CD1c-positive myeloid dendritic cell (primary cell): ENCODE results near the gene PSD2.

Experiments used
- DNase-seq: peaks from one replicate; pipeline ENCODE4 v3.0.0-alpha.2; 2016; ENCODE audit errors: extremely low spot score

Gene PSD2

DNA sequence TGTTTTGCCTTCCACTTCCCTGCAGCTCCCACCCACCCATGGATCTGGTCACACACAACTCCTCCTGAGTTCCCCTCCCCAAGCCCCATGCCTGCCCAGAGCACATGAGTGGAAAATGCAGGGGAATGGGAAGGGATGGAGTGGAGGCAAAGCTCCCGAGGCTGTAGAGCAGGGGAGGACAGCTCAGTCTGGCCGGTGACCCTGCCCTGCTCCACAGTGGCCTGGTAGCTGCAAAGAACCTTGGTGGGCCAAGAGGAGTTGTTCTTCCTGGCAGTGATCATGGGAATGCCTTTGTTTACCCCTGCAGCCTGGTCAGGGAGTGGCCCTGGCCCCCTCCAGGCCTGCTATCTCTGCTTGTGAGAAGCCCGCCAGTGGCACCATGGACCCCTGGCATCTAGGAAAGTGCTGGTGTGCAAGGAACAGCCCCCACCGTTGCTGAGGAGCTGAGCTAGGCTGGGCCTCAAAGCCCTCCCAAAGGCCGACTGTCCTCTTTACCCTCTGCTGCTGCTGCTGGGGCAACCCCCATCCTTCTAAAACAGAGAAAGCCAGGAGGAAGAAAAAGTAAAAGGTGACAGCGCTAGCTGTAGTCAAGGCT is 60.4 kb downstream of the PSD2 start:
- no peak for DNase-seq

DNA sequence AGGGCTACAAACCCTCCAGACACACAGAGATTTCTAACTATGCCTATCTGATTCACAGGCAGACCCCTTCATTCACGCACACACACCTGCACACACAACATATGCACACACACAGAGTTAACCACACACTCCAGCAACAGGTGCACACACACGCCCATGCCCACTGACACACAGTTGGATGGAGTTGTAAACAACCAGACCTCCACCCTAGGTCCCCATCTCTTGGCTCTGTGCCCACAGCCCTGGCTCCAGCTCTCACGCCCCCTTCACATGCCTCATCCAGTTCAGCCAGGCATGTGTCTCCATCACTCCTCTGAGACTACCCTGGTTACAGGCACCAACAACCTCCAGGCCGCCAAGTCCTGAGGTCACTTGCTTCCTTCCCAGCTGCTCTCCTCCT is 61.1 kb downstream of the PSD2 start:
- no peak for DNase-seq

DNA sequence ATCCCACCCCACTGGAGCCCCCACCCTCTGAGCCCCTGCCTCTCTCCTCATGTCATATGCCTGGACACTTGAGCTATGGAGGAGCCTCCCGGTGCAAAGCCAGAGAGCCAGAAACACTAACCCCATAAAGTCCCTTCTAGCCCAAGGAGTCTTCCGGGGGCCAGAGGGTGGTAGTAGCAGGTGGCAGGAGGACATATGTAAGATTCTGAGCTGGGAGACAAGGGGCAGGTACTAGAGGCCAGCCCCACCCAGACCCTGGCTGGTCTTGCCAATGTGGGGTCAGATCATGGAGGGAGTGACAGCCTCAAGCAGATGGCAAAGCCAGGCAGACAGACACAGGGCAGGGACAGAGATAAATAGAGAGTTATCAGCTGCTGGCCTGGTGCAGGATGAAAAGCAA is 63.4 kb downstream of the PSD2 start:
- no peak for DNase-seq

DNA sequence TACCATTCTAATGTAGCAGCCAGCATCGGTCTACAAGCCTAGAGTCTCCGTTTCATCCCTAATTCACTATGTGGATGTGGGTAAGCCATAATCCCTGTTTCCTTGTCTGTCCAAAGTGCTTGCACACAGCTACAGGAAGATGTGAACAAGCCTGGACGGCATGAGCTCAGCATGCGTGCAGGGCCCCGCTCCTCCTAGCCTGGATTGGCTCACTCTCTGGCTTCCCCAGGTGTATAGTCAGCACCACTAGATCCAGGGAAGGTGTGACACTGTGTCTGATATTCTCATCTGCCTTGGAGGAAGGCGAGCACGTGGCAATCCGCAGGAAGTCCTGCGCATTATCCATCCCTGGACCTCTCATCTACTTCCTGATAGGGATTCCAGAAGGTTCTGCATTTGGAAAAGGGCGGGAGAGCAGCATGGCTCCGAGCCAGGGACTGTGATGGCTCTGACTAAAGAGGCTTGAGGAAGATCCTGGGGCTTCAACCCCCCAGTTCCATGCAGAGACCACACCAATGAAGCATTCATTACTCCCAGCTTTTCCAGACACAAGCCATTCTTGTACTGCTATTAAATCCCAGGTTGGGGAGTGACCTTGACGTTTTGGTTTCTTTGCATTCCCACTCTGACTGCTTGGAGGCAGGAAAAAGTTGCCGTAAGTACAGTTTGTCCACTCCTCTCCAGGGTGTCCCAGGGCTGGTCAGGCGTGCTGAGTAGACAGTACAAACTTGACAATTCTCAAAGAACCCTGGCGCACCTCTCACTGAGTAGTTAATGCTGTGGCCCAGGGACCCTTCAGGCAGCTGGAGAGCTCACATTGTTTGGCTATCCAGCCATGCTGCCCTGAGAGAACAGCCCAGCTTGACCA is 65.6 kb downstream of the PSD2 start:
- no peak for DNase-seq

DNA sequence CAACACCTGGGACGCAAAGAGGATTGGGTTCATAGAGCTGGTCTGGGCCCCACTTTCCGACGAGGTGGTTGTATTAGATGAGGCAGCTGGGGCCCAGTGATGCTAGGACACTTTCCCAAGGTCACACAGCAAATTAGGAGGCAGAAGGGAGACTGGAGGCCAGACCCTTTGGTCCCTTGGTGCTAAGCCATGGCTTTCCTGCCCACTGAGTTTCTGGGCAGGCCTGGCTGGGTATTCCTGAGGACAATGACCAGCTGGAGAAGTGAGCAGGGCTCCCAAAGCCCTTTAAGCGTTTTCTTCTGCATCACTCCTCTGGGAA is 66.2 kb downstream of the PSD2 start:
- no peak for DNase-seq

DNA sequence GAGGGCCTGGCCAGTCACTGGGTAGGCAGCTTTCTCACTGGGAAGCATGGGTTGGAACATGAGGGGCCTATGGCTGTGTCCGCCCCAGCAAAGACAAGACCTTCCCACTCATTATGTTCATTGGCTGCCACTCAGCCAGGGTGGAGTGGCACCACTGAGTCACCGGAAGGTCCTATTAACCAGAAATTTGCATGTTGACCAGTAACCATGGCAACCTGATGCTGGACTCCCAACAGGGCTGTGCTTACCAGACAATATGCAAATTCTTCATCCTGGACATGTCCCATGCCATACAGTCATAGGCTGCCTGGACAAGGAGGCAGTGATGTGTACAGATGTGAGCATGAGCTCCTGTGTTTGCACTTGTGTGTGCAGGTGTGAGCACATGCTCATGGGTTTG is 66.7 kb downstream of the PSD2 start:
- peak; percentile 24 for DNase-seq

DNA sequence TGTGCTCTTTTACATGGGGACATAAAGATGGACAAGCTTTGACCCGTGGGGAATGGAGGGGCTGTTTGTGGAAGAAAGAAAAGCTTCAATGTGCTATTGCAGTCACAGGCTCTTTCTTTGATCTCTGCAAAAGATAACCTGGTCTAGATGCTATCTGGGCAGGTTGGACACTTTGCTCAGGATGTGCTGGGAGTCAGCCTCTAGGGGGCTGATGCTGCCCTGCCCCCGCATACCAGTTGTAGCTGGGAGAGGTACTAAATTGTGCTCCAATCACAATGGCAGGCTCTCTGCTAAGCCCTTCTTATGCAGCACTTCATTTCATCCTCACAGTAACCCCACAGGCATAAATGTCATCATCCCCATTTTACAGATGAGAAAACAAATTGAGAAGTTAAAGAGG is 67.2 kb downstream of the PSD2 start:
- no peak for DNase-seq

DNA sequence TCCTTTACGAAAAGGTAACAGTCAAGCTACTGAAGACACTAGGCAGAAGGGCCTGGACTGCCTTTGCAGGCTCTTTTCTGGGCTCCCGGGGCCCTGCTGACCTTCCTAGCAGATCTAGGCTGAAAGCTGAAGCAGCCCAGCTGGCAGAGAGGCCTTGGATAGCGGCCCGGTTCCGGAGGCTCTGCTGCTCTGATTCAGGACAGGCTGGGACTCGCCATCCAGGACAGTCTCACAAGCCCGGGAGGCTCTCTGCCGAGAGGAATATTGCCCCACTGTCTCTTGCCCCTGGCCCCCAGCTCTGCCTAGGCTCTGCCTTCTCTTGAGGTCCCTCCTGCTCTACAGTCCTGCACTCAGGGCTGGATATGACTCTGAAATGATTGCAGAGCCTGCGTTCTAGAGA is 67.8 kb downstream of the PSD2 start:
- DNase-seq: no peak

DNA sequence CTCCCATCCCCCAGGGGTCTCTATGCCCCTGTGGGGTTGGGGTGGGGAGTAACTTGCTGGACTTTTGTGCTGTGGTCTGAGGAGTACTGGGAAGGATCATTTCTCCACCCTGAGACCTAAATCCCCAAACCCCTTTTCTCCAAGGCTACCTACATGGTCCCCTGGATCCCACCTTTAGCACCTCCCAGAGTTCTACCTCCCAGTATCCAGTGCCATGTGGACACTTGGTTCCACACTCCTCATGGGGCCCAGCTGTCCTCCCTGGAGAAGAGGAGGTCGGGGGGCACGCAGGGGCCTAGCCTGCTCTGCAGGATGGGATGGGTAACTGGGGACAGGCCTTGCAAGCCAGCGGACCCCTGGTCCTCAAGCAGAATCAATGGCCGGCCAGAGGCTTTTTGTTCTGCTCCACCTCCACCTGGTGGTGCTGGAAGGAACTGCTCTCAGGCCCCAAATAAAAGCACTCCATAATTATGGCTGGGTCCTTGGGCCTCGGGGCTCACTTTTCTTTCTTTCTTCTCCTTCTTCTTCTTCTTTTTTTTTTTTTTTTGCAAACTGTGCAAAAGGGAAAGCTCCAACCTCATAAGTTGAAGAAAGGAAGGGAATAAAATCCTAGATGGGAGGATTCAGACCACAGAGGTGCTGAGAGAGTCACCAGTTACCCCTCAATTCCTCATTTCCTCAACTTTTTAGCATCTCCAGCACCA is 68.4 kb downstream of the PSD2 start:
- DNase-seq: peak; percentile 56

DNA sequence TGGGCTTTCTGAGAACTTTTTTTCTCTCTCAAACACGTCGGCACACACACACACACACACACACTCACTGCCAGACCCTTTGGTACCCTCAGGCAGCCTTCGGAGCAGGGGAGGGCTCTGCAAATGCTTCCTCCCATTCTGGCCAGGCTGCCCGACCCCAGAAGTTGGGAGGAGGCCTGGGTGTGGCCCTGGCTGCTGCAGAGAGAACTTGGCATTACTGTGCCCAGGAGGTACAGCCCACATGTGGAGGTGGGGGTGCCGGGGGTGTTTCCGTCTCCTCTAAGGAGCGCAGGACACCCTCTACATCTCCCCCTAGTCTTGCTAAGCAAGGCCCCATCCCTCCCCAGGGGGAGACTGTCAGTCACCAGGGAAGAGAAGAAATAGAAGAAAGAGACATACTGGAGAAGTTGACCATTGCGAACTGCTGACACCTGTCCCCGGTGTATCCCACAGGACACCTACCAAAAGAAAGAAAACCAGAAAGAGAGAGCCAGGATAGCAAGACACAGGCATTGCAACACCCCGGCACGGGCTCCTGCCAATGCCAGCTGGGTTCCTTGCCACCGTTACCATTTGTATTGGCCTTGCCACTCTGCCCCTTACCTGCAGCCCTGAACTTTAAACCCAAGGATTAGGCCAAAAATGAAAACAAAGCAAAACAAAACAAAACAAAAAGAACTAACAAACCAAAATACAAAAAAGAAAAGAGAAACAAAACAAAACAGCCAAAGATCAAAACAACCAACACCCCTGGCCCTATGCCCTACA is 69.3 kb downstream of the PSD2 start:
- DNase-seq: no peak

DNA sequence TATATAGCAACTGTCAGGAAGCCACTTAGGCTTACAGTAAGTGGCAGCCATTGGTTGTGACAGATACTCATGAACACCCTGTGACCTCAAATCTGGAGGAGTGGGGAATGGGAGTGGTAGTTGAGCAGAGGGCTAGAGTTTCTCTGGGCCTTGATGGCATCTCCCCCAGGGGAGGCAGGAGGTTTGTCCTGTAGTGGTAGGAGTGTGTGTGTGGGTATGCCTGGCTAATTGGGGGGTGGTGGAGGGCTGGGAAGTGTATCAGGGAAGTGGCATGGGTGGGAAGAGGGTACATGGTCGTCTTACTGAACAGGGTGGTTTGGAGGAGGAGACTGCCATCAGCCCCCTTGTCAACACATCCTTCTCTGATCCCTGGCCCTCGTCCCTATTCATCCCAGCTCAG is 71.5 kb downstream of the PSD2 start:
- DNase-seq: no peak

DNA sequence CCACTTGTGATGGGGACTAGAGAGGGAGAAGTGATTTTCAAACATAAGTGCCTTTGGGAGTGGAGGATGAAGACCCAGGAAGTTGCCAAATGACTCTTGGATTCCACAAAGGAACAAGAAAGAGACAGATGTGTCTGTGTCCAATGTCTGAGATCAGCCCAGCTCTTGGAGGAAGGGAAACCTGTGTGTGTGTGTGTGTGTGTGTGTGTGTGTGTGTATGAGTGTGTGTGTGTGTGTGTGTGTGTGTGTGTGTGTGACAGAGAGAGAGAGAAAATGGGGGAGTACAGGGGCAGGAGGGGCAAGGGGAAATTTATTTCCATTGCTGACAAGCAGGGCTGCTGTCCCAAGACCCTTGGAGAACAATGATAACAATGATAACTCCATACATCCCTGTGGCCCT is 72.0 kb downstream of the PSD2 start:
- no peak for DNase-seq

DNA sequence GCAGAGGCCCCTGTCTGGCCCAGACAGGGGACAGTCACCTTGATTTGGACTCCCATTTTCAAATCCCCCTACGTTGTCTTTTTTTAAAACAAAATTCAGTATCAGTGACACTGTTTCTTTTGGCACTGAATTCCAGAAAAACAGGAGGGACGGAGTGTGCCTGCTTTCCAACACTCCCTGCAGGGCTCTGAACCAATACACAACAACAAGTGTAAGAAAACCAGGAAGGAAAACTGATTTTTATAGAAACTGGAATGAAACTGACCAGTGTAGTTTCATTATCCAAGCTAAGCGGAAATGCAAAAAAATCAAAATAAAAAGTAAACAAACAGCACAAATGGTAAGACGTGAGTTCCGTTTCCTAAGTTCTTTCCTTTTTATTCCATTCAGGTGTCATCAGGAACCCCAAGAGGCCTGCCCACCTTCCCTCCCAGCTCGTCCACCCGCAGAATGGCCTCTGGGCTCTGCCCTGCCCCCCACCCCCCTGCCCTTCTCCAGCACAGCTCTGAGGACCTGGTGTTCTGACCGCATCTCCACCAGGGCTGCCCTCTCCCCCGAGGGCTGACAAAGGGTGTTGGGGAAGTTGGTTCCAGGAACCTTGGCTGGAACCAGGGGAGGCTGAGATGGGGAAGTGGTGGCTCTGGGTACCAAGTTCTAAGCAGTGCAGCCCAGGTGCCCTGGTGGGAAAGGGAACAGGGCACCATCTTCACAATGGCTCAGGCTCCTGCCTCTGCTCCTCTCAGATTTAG is 73.6 kb downstream of the PSD2 start:
- DNase-seq: no peak

DNA sequence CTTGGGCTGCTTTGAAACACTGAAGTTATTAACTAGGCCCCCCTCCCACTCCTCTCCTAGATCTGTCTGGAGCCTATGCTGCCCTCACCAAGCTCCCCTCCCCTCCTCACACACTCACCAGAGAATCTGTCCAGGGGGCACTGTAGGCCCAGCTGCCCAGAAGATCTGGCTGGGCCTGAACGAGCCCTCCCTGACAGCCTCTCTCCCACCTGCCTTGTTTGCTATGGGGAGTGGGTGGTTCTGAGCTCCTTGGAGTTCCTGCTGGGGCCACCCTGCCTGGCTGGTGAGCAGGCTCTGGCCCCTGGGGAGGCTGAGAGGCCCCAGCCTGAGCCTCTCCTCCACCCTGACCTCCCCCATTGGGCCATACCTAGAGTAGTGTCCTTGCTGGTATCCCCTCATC is 75.1 kb downstream of the PSD2 start:
- DNase-seq: no peak

DNA sequence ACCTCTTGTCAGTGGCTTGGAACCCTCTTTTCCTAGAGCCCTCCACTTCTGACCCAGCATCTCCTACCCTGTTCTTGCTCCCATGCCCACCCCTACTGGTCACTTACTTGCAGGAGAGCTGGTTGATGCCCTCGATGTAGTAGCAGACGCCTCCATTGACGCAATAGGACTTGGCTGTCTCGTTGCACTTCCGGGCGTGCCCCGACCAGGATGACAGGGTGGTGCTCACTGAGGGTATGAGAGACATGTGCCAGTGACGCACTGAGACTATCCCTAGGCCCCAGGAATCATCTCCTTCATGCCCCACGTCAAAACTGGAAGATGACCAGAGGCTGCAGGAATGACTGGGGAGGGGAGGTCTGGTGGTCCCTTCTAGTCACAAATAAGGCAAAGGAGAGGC is 76.0 kb downstream of the PSD2 start:
- no peak for DNase-seq

DNA sequence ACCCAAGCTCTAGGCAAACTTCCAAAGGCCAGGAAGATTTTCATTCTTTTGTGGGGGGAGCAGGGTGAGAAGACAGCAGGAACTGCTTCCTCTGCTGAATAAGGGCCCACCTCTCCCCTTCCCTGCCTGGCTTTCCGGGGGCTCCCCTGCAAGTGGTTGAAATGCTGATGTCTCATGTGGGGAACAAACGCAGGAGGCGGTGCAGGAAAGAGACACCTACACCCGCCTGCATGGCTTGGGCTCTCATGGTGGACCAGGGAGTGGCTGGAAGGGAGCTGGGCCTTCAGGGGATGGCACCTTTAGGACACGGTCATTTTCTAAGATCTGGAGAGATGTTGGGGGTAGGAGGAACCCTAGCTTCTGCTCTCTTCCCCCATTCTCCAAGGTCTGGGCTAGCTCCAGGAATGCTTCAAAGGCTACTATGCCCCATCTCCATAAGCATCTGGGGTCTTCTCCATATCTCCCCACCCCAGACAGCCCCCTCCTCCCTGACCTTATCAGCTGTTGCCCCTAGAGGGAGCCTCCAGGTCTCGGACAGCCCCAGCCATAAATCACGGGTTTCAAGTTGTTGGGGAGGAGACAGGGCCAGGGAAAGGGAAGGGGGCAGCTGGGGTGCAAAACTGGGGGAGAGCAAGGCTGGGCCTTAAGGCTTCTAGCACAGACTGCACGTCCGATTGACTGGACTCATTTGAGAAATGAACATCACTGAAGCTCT is 76.6 kb downstream of the PSD2 start:
- DNase-seq: no peak

DNA sequence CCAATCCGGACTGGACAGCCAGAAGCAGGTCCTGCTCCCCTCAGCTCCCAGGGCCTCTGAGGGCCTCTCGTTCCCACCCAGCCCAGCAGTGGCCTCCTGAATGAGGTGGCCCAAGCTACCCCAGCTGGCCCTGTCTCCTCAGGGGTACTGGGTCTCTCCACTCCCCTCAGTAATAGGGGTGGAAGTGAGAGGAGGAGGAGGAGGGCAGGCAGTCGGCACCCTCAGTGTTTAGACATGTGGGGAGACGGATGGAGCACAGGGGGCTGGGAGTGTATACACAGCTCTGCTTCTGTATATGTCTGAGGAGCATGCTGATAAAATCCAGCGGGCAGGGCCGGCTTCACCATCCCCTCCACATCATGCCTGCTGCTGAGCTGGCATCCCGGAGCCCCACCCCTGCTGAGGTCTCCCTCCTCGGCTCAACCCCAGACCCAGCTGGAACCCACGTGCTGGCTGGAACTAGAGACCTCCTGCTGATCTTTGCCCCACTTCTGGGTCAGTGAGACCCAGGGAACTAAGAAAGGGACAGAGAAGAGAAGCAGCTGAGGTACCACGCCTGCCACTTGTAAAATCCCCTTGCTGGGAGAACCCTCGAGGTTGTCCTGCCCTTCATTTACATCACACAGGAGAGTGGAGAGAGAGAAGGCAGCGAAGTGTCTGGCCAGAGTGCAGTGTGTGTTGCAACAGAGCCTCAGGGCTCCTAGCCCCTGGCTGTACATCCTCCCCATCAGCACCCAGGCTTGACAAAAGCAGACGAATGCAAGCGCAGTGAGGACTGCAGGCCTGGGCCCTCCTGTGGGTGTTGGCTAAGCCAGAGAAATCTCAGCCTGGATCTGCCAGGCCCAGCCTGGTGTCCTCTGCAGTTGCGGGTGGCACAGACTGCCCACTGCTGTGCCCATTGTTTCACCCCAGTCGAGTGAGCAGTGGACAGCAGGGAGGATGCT is 77.5 kb downstream of the PSD2 start:
- no peak for DNase-seq

DNA sequence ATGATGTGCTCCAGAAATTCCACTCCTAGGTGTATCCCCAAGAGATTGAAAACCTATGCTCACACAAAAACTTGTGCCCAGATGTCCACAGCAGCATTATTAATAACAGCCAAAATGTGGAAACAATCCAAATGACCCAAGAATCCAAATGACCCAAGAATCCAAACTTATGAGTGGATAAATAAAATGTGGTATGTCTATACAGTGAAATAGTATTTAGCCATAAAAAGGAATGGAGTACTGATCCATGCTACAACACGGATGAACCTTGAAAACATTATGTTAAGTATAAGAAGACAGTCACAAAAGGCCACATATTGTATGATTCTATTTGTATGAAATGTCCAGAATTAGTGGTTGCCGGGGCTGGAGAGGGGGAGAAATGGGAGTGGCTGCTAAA is 80.3 kb downstream of the PSD2 start:
- no peak for DNase-seq

DNA sequence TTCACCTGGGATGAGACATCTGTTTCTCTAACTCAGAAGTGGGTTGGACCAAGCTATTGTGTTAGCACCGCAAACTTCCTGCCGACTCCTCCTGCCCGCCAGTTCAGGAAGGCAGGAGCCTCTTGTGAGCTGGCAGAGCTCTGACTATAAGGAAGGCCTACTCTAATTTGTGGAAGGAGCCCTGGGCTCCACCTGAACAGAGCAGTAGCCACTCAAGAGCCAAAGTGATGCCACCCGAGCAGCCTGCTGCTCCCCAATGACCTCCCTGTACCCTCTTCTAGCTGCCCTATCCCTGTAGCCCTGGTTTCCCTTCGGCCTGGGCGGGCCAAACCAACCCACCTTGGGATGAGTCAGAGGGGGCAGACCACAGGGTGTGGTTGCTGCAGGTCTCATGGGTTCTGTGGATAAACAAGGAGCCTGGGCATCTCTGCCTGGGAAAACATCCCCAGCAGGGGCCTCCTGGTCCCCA is 81.6 kb downstream of the PSD2 start:
- no peak for DNase-seq

DNA sequence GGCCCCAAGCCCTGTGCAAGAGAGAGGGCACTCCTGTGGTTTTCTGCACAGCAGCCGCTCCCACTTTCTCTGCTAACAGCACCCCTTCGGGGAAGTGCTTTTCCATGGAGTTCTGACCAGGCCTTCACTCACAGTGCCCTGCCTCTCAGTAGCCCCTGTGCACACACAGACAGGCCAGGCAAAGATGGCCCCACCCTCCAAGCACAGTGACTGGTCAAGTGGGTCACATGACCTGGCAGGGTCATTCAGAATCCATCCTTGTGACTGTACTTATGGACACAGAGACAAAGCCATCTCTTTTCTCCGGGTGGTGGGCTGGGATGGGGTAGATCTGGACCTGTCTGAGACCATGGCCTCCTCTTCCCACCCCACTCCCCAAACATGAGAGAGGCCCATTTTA is 82.5 kb downstream of the PSD2 start:
- no peak for DNase-seq
